Measurements from ENCODE around the gene ITGAE.
"Not testable (repeated sequence)": the region's sequence is repeated elsewhere in the genome, so short reads cannot be mapped to it uniquely, and the experiment has no call there.

Gene ITGAE

DNA sequence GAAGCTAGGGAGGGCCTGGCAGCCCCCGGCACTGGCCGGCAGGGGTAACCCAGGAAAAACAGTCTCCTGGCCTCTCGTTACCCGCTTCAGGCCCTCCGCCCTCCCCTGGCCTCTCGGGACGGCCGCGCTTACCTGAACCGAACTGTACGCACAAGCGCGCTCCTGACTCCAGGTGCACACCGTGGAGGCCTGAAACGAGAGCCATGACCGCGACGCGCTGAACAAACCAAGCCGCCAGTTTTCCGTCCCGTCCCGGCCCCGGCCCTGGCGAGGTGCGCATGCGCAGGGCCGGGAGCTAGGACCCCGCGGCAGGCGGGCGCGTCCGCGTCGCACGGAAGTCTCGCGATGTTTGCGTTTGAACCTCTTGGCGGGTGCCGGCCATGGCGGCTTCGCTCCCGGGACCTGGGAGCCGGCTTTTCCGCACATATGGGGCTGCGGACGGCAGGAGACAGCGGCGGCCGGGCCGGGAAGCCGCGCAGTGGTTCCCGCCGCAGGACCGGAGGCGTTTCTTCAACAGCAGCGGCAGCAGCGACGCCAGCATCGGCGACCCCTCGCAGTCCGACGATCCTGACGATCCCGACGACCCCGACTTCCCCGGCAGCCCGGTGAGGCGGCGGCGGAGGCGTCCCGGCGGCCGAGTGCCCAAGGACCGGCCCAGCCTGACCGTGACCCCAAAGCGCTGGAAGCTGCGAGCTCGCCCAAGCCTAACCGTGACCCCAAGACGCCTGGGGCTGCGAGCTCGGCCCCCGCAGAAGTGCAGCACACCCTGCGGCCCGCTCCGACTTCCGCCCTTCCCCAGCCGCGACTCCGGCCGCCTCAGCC lies 77.2 kb downstream of the ITGAE start, which contains the start of gene HASPIN:
TSS of gene HASPIN (plus strand) at position 348 of the 822 bp plus-strand sequence. CDS start at position 381, 33 bp downstream.
- DNase-seq, result peak; percentile 81

DNA sequence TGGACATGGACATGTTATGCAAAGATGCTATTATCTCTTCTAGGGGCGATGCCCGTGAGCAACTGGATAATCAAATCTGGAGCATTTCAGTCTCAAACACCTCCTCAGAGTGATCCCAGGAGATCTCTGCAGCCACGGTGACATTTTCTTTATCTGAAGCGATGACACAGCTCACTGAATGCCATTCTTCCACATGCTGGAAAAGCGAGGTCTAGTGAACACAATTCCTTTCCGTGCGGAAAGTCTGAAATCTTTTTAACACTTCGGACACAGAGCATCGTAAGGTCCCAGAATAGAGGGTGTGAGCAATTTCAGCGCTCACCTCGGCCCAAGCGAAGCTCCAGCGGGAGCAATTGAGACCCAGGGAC lies 77.8 kb downstream of the ITGAE start:
- DNase-seq, result no peak

DNA sequence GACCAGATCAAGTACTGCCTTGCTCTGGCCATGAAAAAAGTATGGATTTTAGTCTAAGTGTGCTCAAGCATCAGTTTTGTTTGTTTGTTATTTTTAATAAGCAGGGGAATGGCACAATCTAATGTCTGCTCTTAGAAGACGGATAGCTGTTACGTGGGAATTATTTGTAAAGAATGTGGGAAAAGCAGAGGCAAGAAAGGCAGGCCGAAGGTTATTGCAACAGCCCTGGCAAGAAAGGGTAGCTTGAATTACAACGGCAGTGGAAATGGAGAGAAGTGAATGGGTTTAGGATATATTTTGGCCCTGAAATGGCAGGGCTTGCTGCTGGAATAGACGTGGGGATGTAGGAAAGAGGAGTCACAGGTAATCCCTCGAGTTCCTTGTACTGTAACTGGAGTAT lies 78.3 kb downstream of the ITGAE start:
- no peak for DNase-seq

DNA sequence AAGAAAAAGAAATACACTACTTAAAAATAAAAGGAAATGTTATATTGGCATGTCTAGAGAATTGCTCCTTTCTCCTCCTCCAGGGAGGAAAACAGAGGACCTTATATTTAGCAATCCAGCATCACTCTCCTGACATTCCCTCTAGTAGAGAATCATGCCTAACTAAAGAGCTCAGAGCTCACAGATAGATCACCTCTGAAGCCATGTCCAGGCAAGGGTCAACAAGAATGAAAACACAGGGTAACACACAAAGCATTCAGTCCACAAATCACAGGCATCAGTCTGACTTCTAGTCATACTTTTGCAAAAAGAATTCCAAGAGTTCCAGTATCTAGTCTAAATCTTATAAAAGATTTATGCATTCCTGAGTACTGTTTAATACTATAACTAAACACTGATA lies 81.7 kb downstream of the ITGAE start:
- DNase-seq, result no peak

DNA sequence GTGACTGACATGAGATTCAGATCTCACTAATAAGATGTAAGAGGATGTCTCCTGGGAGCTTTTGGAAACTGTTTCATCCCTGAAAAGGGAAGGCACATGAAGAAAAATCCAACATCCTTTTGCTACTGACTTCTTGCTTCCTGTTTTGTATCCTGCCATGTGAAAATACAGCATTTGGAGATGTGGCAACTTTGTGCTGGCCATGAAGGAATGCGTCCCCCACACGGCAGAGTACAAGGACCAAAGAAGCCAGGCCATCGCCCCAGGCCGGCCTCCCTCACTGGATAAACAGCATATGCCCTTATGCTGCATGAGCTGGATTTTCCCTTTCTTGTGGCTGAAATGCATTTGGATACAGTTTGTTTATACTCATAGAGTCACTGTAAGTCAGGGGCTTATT lies 82.8 kb downstream of the ITGAE start:
- no peak for DNase-seq

DNA sequence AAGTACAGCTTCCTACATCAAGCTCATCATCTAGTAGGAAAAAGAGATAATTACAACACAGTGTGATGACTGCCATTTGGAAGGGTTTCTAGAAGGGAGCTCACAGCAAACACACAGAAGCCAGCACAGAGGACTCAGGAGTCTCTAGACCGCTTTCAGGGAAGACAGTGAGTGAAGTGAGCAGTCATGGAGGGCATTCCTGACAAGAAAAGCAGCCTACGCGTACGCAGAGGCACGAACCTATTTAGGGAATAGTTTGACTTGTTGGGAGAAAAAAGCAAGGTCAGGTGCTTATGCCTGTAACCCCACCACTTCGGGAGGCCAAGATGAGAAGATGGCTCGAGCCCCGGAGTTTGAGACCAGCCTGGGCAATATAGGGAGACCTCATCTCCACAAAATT lies 85.7 kb downstream of the ITGAE start:
- no peak for DNase-seq

DNA sequence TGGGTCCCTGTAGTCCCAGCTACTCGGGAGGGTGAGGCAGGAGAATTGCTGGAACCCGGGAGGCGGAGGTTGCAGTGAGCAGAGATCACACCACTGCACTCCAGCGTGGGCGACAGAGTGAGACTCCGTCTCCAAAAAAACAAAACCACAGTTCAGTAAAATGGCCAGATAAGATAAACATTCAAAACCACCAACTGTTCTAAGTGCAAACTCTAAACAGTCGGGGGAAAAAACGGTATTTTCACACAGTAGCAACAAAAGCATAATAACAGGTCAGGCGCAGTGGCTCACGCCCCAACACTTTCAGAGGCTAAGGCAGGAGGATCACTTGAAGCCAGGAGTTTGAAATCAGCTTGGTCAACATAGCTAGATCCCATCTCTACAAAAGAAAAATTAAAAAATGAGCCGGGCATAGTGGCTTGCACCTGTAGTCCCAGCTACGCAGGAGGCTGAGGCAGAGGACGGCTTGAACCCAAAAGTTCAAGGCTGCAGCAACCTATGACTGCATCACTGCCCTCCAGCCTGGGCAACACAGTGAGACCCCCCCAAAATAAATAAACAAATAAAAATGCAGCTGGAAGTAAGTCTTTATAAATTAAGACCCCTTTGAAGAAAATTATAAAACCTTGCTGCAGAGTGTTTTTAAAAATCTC lies 88.1 kb downstream of the ITGAE start:
- DNase-seq, result no peak

DNA sequence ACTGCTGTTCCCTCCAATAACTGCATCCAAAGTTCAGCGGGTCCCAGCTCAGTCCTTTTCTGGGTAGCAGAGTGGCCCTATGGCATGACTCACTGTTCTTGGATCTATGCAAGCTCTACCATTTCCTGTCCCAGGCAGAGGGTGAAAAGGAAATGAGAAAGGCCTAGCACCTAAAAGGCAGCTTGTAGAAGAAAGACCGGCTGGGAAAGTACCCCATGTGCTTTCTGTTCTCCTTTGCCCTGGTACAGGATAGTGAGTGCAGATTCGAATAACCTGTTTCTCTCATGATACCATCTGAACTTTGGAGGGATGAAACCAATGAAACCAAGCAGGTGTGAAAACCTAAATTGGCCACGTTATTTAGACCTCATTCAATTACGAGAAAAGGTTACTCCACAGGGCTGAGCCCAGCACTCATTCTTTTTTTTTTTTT lies 90.0 kb downstream of the ITGAE start:
- DNase-seq, result no peak

DNA sequence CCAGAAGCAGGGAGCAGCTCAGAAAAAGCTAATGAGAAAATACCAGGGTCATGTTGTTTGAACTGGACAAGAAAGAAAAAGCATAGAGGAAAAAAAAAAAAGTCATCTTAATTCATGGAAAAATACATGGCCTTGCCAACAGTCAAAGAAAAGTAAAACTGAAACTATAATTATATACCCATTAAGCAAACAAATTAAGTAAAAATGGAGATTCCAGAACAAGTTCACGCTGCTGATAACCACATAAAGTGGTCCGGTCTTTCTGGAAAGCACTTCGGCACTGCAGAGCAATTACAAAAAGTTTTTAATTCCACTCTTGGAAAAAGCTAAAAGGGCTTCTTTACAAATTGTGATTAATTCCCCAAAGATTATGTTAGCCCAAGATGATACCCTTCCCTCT lies 92.6 kb downstream of the ITGAE start:
- DNase-seq, result no peak

DNA sequence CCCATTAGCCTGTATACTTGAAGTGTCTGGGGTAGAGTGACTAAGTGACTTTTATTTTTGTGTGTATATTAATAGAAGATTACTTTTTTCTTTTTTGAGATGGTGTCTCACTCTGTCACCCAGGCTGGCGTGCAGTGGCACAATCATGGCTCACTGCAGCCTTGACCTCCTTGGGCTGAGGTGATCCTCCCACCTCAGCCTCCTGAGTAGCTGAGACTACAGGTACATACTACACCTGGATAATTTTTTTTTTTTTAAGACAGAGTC lies 95.3 kb downstream of the ITGAE start:
- not testable (repeated sequence) for DNase-seq

DNA sequence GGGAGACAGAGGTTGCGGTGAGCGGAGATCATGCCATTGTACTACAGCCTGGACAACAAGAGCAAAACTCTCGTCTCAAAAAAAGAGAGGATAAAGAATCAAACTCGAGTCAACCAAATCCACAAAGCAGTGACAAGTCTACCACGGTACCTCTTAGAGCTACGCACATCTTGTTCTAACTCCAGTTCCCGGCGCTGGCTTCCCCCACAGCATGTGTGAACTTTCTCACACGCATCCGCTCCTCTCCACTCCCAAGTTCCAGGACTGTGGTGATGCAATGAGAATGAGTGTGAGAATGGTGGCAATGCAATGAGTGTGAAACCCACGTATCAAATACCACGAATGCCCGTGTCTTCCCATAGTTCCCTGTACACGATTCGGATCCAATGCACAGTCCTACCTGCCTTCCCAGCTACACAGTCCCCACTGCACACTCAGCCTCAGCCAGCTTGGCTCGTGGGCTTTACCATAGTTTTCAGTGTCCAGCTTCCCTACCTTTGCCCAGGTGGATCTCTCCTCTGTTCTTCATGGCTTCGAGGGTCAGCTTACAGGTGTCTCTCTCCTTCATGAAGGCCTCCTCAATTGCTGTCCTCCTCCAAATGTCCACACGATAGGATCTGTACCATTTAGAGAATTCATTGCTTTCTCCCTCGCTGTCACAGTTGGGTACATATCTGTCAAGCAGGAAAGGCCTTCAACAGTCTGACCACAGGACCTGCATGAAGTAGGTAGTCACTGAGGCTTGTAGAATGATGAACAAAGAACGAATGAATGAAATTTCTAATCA lies 95.9 kb downstream of the ITGAE start:
- DNase-seq, result no peak

DNA sequence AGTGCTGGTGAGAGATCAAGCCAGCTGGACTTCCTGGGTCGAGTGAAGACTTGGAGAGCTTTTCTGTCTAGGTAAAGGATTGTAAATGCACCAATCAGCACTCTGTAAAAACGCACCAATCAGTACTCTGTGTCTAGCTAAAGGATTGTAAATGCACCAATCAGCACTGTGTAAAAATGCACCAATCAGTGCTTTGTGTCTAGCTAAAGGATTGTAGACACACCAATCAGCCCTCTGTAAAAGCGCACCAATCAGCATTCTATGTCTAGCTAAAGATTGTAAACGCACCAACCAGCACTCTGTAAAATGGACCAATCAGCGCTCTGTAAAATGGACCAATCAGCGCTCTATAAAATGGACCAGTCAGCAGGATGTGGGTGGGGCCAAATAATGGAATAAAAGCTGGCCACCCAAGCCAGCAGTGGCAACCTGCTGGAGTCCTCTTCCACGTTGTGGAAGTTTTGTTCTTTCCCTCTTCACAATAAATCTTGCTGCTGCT lies 98.9 kb downstream of the ITGAE start:
- DNase-seq, result not testable (repeated sequence)

DNA sequence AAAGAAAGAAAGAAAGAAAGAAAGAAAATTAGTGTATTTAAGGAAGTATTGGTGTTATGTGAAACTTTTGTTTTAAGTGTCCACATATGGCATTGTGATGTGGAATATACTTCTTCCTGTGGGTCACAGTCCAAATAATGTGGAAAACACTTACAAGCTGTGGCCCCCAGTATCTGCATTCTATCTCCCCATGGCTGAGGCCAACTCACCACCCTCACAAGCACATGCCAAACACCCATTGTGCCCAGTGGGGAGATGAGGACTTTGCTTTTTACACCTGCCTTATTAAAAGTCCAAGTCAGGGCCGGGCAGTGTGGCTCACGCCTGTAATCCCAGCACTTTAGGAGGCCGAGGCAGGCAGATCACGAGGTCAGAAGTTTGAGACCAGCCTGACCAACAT lies 101.0 kb downstream of the ITGAE start:
- no peak for DNase-seq

DNA sequence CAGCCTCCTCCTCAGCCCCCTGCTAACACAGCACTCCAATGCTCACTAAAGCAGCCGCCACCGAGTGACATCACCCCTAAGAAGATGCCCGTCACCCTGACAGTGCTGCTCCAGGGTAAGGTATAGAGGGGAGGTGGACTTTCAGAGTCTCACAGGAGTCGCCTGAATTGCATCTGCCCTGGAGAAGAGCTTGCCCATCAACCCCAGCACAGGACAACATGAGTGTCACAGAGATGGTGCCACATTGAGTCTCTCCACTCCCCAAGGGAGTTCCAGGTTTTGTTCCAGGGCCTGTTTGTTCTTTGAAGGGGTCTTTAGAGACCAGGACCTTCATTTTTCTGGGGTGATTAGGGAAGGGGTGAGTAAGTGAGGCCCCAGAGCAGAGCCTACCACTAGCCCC lies 102.8 kb downstream of the ITGAE start:
- DNase-seq, result no peak

DNA sequence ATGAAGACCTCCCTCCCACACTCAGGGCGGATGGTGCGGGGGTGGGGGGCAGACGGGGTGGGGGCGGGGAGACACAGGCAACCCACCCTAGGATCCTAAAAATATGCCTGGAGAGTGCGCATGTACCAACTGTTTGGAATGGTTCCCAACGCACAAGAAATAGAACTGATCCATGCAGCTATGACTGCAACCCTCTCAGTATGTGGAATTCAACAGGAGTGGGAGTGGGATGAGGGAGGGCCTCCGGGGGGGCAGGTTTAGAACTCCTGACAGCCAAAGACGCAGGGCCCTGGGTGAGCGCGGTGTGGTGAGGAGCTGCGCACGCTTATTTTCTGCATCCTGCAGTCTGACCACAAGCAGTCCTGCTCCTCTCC lies 103.9 kb downstream of the ITGAE start:
- no peak for DNase-seq

DNA sequence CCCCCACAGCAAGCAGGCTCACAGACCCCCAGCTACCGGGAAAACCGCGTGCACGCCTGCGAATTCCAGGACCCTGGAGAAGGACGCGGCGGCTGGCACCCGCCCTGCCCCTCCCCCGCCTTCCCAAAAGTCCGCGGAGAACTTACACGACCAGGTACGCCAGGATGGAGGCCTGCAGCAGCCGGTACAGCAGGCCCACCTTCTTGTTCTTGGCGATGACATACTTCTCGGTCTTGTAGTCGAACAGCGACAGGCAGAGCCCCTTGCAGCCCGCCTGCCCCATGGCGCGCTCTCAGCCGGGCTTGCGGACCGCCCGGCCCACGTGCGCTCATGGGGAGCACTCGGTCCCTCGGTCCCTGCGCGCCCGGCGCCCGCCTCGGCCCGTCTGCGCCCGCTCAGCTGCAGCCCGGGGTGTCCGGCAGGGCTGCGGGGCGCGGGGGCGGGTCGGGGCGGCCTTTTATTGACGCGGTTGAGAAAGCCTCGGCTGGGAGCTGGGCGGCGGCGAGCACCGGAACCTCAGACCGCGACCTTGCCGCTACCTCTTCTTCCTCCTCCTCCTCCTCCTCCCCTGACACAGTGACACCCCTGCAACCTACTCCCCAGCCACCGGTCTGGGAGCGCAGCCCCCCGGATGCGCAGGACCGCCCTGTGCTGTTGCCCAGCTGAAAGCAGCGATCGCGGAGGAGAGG lies 105.1 kb downstream of the ITGAE start, which contains the start of gene P2RX5:
TSS of gene P2RX5 (minus strand) at position 433 of the 689 bp plus-strand sequence. CDS start at position 283, 150 bp downstream.
- no peak for DNase-seq

DNA sequence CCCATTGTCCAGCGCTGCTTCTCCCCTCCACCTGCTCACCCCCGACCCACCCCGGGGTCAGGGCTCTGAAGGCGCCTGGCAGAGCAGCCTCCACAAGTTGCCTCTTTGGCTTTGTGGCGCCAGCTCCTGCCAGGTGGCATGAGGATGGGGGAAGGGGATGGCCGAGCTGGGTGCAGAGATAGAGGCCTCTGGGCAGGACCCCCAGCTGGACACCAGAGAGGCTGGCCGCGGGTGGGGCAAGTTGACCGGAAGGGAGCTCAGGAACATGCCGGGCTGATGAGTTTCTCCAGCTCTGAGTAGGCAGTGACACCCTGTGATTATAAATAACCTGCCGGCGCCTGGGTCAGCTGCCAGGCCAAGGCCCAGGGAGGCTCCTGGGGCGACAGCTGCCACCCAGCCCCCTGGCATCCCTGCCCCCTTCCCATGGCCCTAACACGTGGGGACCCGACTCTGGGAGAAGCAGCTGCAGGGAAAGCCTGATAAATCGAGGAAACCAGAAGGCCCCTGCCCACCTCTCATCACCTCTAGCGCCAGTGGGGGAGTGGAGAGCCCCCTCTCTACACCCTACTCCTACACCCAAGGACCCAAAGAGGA lies 105.8 kb downstream of the ITGAE start:
- DNase-seq, result no peak

DNA sequence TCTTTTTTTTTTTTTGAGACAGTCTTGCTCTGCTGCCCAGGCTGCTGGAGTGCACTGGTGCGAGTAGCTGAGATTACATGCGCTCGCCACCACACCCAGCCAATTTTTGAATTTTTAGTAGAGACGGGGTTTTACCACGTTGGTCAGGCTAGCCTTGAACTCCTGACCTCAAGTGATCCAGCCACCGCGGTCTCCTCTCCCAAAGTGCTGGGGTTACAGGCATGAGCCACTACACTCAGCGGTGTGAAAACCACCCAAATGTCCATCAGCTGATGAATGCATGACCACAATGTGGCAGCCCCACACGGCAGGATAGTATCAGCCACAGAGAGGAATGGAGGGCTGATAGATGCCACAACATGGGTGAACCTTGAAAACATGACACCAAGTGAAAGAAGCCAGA lies 107.2 kb downstream of the ITGAE start:
- DNase-seq, result no peak

DNA sequence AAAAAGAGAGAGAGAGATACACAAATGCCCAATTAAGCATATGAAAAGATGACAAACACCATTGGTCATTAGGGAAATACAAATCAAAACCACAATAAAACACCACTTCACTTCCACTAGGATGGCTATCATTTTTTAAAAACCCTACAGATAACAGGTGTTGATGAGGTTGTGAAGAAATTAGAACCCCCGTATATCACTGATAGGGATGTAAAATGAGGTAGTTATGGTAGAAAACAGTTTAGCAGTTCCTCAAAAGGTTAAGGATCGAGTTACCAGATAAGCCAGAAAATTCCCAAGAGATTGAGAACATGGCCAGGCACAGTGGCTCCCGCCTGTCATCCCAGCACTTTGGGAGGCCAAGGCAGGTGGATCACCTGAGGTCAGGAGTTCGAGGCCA lies 107.8 kb downstream of the ITGAE start:
- DNase-seq, result no peak

DNA sequence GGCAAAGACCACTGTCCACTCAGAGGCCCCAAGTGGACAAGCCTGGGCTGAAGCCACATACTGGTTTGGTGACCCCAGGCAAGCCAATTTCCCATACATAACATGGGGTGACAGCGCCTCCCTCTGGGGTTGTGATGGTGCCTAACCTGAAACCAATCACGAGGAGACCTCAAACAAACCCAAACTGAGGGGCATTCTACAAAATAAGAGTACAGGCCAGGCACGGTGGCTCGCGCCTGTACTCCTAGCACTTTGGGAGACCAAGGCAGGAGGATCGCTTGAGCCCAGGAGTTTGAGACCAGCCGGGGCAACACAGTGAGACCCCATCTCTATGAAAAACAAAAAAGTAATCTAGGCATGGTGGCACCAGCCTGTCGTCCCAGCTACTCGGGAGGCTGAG lies 108.6 kb downstream of the ITGAE start:
- DNase-seq, result no peak

DNA sequence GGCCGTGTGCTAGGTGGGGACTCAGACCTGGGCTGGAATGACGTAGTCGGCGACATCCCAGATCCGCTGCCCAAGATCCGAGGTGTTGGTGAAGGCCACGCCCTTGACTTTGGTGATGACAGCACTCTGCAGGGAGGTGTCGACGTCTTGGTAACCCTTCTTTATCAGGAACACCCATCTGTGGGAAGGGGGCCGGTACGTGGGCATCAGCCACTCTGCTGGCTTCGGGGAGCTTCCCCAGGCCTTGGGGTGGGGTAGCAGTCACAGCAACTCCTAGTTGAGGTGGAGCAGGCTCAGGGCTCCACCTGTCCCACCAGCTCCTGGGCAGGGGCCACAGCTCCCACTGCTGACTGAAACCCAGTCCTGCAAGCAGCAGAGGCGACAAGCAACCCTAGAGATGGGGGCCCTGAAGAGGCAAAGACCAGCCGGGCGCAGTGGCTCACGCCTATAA lies 109.3 kb downstream of the ITGAE start:
- DNase-seq, result no peak

DNA sequence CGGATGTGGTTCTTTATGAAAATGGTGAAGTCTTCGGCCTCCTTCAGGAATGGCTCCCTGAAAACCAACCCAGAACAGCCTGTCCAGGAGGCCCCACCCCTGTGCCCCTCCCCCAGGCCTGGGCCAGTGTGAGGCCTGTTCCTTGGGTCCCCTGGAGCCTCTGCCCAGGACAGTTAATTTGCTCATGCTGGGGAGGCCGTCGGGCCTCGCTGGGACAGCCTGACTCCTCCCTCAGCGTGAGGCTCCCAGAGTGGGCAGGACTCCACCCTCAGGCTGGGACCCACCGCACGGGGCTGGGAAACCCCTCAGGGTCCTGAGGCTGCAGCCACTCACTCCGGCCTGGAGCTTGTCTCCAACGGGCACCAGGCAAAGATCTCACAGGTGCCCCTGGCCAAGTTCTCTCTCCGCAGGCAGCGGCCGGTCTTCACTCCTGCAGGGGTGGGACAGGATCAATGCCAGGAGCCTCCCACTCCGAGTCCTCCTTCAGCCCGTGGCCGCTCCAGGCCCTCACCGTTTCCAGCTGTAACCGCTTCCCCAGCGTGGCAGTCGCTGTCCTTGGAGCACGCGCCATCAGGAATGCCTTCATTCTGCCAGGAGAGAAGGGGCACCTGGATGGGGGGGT lies 110.8 kb downstream of the ITGAE start:
- no peak for DNase-seq
